ENCODE data around the gene PRKCE. TPM values are rescaled to one million over a fixed set of nuclear protein-coding genes. Genes with fewer than 3 reads are reported as not detected.

PRKCE gene
- total RNA-seq, 1 experiment from 2014 or later, result 12.1 TPM

- ChIA-PET POLR2A (interaction anchor here (1.3 kb wide), 1 partner anchor 14 kb away, joined by 3 read pairs; no protein-coding TSS in a partner anchor), CTCF (interaction anchor here (0.9 kb wide), 1 partner anchor 20 kb away, joined by 3 read pairs; no protein-coding TSS in a partner anchor)
- DNase-seq (ENCODE audit: unreplicated experiment), result no peak
- intact Hi-C loops (cut with micrococcal nuclease), result no loop called here
- Mint-ChIP-seq H3K4me3 (ENCODE audit: unreplicated experiment) (no peak overlapping the region), H3K27me3 (ENCODE audit: insufficient read depth, unreplicated experiment) (no peaks in the 10 kb centered on the region), H3K36me3 (ENCODE audit: insufficient read depth, unreplicated experiment) (no peaks in the 10 kb centered on the region), H3K9me3 (ENCODE audit: unreplicated experiment) (no peaks in the 10 kb centered on the region), H3K4me1 (ENCODE audit: insufficient read depth, unreplicated experiment) (no peaks in the 10 kb centered on the region), H3K27ac (ENCODE audit: low read depth, unreplicated experiment) (no peak overlapping the region)
- TF ChIP-seq CTCF (IDR thresholded peaks at IDR 0.05; ENCODE audit: unreplicated experiment), result no peak
- no TSS peak for BruUV-seq (replicated peaks)
Observed at GRCh38 chr2:45898819-45899218, 247.3 kb downstream of the PRKCE start.

- intact Hi-C loops (cut with micrococcal nuclease), result no loop called here
- BruUV-seq (replicated peaks), result no TSS peak
- Mint-ChIP-seq H3K4me3 (ENCODE audit: unreplicated experiment) (no peak overlapping the region), H3K9me3 (ENCODE audit: unreplicated experiment) (no peaks in the 10 kb centered on the region), H3K27ac (ENCODE audit: low read depth, unreplicated experiment) (no peak overlapping the region), H3K36me3 (ENCODE audit: insufficient read depth, unreplicated experiment) (no peaks in the 10 kb centered on the region), H3K27me3 (ENCODE audit: insufficient read depth, unreplicated experiment) (no peaks in the 10 kb centered on the region), H3K4me1 (ENCODE audit: insufficient read depth, unreplicated experiment) (no peaks in the 10 kb centered on the region)
- POLR2A ChIA-PET, result no interaction called here
- CTCF ChIA-PET, result no interaction called here
- no peak for TF ChIP-seq CTCF (IDR thresholded peaks at IDR 0.05; ENCODE audit: unreplicated experiment)
- DNase-seq (ENCODE audit: unreplicated experiment), result no peak
Observed at GRCh38 chr2:45899926-45900325, 248.5 kb downstream of the PRKCE start.

- DNase-seq (ENCODE audit: unreplicated experiment), result no peak
- CTCF ChIA-PET, result interaction anchor here (0.9 kb wide), 1 partner anchor 12 kb away, joined by 5 read pairs; no protein-coding TSS in a partner anchor
- Mint-ChIP-seq H3K36me3 (ENCODE audit: insufficient read depth, unreplicated experiment) (no peaks in the 10 kb centered on the region), H3K27ac (ENCODE audit: low read depth, unreplicated experiment) (no peak overlapping the region), H3K9me3 (ENCODE audit: unreplicated experiment) (no peaks in the 10 kb centered on the region), H3K4me1 (ENCODE audit: insufficient read depth, unreplicated experiment) (no peaks in the 10 kb centered on the region), H3K4me3 (ENCODE audit: unreplicated experiment) (no peak overlapping the region), H3K27me3 (ENCODE audit: insufficient read depth, unreplicated experiment) (no peaks in the 10 kb centered on the region)
- no TSS peak for BruUV-seq (replicated peaks)
- POLR2A ChIA-PET, result interaction anchor here (0.6 to 1.7 kb wide), 2 partner anchors 109 to 252 kb away, joined by 3 to 4 read pairs; no protein-coding TSS in a partner anchor
- no peak for TF ChIP-seq CTCF (IDR thresholded peaks at IDR 0.05; ENCODE audit: unreplicated experiment)
- intact Hi-C loops (cut with micrococcal nuclease), result no loop called here
Observed at GRCh38 chr2:45901468-45902032, 250.1 kb downstream of the PRKCE start.

GRCh38 chr2:45902380-45902779 lies 250.9 kb downstream of the PRKCE start:
- H3K27ac Mint-ChIP-seq (ENCODE audit: low read depth, unreplicated experiment), result no peak overlapping the region
- no peaks in the 10 kb centered on the region for H3K9me3 Mint-ChIP-seq (ENCODE audit: unreplicated experiment)
- no peaks in the 10 kb centered on the region for H3K4me1 Mint-ChIP-seq (ENCODE audit: insufficient read depth, unreplicated experiment)
- TF ChIP-seq CTCF (IDR thresholded peaks at IDR 0.05; ENCODE audit: unreplicated experiment), result no peak
- DNase-seq (ENCODE audit: unreplicated experiment), result no peak
- H3K27me3 Mint-ChIP-seq (ENCODE audit: insufficient read depth, unreplicated experiment), result no peaks in the 10 kb centered on the region
- no TSS peak for BruUV-seq (replicated peaks)
- intact Hi-C loops (cut with micrococcal nuclease), result no loop called here
- H3K36me3 Mint-ChIP-seq (ENCODE audit: insufficient read depth, unreplicated experiment), result peaks cover 6% of the 10 kb centered on the region
- ChIA-PET POLR2A (interaction anchor here (0.5 to 1.7 kb wide), 2 partner anchors 252 to 307 kb away, joined by 3 read pairs; no protein-coding TSS in a partner anchor), CTCF (no interaction called here)
- no peak overlapping the region for H3K4me3 Mint-ChIP-seq (ENCODE audit: unreplicated experiment)

Data from MCF 10A (cell line).